ENCODE data around the gene KIRREL2.
"Not testable (repeated sequence)": the region's sequence is repeated elsewhere in the genome, so short reads cannot be mapped to it uniquely, and the experiment has no call there.

The KIRREL2 gene

GRCh38 chr19:35828692-35829301, 27.9 kb upstream of the KIRREL2 start:
- TF ChIP-seq CTCF (IDR thresholded peaks at IDR 0.05; ENCODE audit: unreplicated experiment in 3 of 3) = no peak
- H3K27me3 Mint-ChIP-seq (ENCODE audit: low read depth) = peaks cover 29% of the 10 kb centered on the region
- H3K27ac Mint-ChIP-seq = no peak overlapping the region
- H3K4me3 Mint-ChIP-seq = no peak overlapping the region
- H3K4me1 Mint-ChIP-seq = no peaks in the 10 kb centered on the region
- peaks cover 4% of the 10 kb centered on the region for H3K36me3 Mint-ChIP-seq (ENCODE audit: low read depth)
- H3K9me3 Mint-ChIP-seq = no peaks in the 10 kb centered on the region

GRCh38 chr19:35830986-35831385, 25.7 kb upstream of the KIRREL2 start:
- Mint-ChIP-seq H3K27me3 (ENCODE audit: low read depth) (peaks cover 37% of the 10 kb centered on the region), H3K4me3 (no peak overlapping the region), H3K4me1 (no peaks in the 10 kb centered on the region), H3K9me3 (no peaks in the 10 kb centered on the region), H3K36me3 (ENCODE audit: low read depth) (peaks cover 4% of the 10 kb centered on the region), H3K27ac (no peak overlapping the region)
- TF ChIP-seq CTCF (IDR thresholded peaks at IDR 0.05; ENCODE audit: unreplicated experiment in 3 of 3) = no peak

- no peak for TF ChIP-seq CTCF (IDR thresholded peaks at IDR 0.05; ENCODE audit: unreplicated experiment in 3 of 3)
- Mint-ChIP-seq H3K4me3 (no peak overlapping the region), H3K36me3 (ENCODE audit: low read depth) (peaks cover 4% of the 10 kb centered on the region), H3K27ac (no peak overlapping the region), H3K27me3 (ENCODE audit: low read depth) (peaks cover 42% of the 10 kb centered on the region), H3K9me3 (no peaks in the 10 kb centered on the region), H3K4me1 (no peaks in the 10 kb centered on the region)
Observed at GRCh38 chr19:35832054-35832453, 24.7 kb upstream of the KIRREL2 start.

GRCh38 chr19:35833972-35834371, 22.7 kb upstream of the KIRREL2 start:
- Mint-ChIP-seq H3K27ac (no peak overlapping the region), H3K4me1 (no peaks in the 10 kb centered on the region), H3K9me3 (no peaks in the 10 kb centered on the region), H3K36me3 (ENCODE audit: low read depth) (no peaks in the 10 kb centered on the region), H3K27me3 (ENCODE audit: low read depth) (peaks cover 37% of the 10 kb centered on the region), H3K4me3 (no peak overlapping the region)
- TF ChIP-seq CTCF (IDR thresholded peaks at IDR 0.05; ENCODE audit: unreplicated experiment in 3 of 3) = no peak

- H3K4me1 Mint-ChIP-seq; H3K4me3 Mint-ChIP-seq; H3K27ac Mint-ChIP-seq; H3K9me3 Mint-ChIP-seq; H3K36me3 Mint-ChIP-seq (ENCODE audit: low read depth): not testable (repeated sequence)
- H3K27me3 Mint-ChIP-seq (ENCODE audit: low read depth) = peaks cover 38% of the 10 kb centered on the region
Observed at GRCh38 chr19:35836096-35836495, 20.6 kb upstream of the KIRREL2 start.

- Mint-ChIP-seq H3K36me3 (ENCODE audit: low read depth) (peaks cover 17% of the 10 kb centered on the region), H3K27me3 (ENCODE audit: low read depth) (peaks cover 65% of the 10 kb centered on the region), H3K27ac (no peak overlapping the region), H3K4me1 (peaks cover 20% of the 10 kb centered on the region), H3K4me3 (no peak overlapping the region), H3K9me3 (peaks cover 8% of the 10 kb centered on the region)
- TF ChIP-seq CTCF (IDR thresholded peaks at IDR 0.05; ENCODE audit: unreplicated experiment in 3 of 3) = no peak
Observed at GRCh38 chr19:35841961-35842595, 14.6 kb upstream of the KIRREL2 start.

Measured in nephron (organoid).